Stimulated activated naive CD8-positive, alpha-beta T cell treated with anti-CD3 and anti-CD28 coated beads, Interleukin-15, amount 100 ng/mL, for 72 hours (primary cell): ENCODE results near the gene RNF212.

ENCODE experiments used
- ATAC-seq: fragments of 150-1000 bp; cut with Tn5 transposase; 2 replicates; pipeline ENCODE4 v1.10.0; 2021; ENCODE audit warnings: mild to moderate bottlenecking, moderate library complexity
- DNase-seq, 2 donors: peaks; one replicate each; pipeline ENCODE4 v3.0.0; 2021 to 2022
- H3K27ac Mint-ChIP-seq, 2 donors: one replicate each; pipeline ENCODE4 v1.8.0; 2022; ENCODE audit warnings: mild to moderate bottlenecking in 2 of 2, mixed read lengths in 2 of 2, moderate library complexity in 2 of 2
- H3K27me3 Mint-ChIP-seq: one replicate; pipeline ENCODE4 v1.8.0; 2022; ENCODE audit warnings: mixed read lengths
- H3K4me1 Mint-ChIP-seq: one replicate; pipeline ENCODE4 v1.8.0; 2022; ENCODE audit warnings: mild to moderate bottlenecking, mixed read lengths
- H3K4me3 Mint-ChIP-seq, 2 donors: one replicate each; pipeline ENCODE4 v1.8.0; 2022; ENCODE audit warnings: mild to moderate bottlenecking in 2 of 2, mixed read lengths in 2 of 2, moderate library complexity in 1 of 2
- H3K9me3 Mint-ChIP-seq, 2 donors: one replicate each; pipeline ENCODE4 v1.8.0; 2022; ENCODE audit warnings: mixed read lengths in 2 of 2

RNF212 gene

GRCh38 chr4:1099684-1100335 lies 13.6 kb downstream of the RNF212 start:
- H3K4me3 Mint-ChIP-seq, result no peak overlapping the region
- H3K4me1 Mint-ChIP-seq, result no peaks in the 10 kb centered on the region
- H3K27me3 Mint-ChIP-seq, result no peaks in the 10 kb centered on the region
- H3K9me3 Mint-ChIP-seq, result no peaks in the 10 kb centered on the region
- ATAC-seq (no peak), DNase-seq (no peak)
- H3K27ac Mint-ChIP-seq, result no peak overlapping the region

GRCh38 chr4:1099270-1099669 lies 14.1 kb downstream of the RNF212 start:
- Mint-ChIP-seq H3K4me3 (no peak overlapping the region), H3K27me3 (no peaks in the 10 kb centered on the region), H3K27ac (no peak overlapping the region), H3K9me3 (no peaks in the 10 kb centered on the region), H3K4me1 (no peaks in the 10 kb centered on the region)
- DNase-seq, result no peak
- ATAC-seq, result no peak

GRCh38 chr4:1098311-1098925 lies 14.9 kb downstream of the RNF212 start:
- Mint-ChIP-seq H3K4me1 (no peaks in the 10 kb centered on the region), H3K9me3 (no peaks in the 10 kb centered on the region), H3K4me3 (no peak overlapping the region), H3K27me3 (no peaks in the 10 kb centered on the region), H3K27ac (no peak overlapping the region)
- ATAC-seq (no peak), DNase-seq (no peak)

GRCh38 chr4:1097553-1097952 lies 15.8 kb downstream of the RNF212 start:
- Mint-ChIP-seq H3K4me1 (no peaks in the 10 kb centered on the region), H3K27ac (peak overlapping the region in 1 of 2 donors; percentile 67), H3K4me3 (no peak overlapping the region), H3K9me3 (no peaks in the 10 kb centered on the region), H3K27me3 (no peaks in the 10 kb centered on the region)
- DNase-seq (no peak), ATAC-seq (no peak)

GRCh38 chr4:1096841-1097240 lies 16.5 kb downstream of the RNF212 start:
- Mint-ChIP-seq H3K9me3 (no peaks in the 10 kb centered on the region), H3K27me3 (no peaks in the 10 kb centered on the region), H3K27ac (no peak overlapping the region), H3K4me1 (no peaks in the 10 kb centered on the region), H3K4me3 (no peak overlapping the region)
- DNase-seq, result no peak
- ATAC-seq, result no peak

- Mint-ChIP-seq H3K9me3 (peaks cover 3 to 8% of the 10 kb centered on the region in 2 donors), H3K4me1 (peaks cover 20% of the 10 kb centered on the region), H3K27me3 (no peaks in the 10 kb centered on the region), H3K27ac (peak overlapping the region in 1 of 2 donors; percentile 62), H3K4me3 (no peak overlapping the region)
- no peak for DNase-seq
- ATAC-seq, result no peak
Observed at GRCh38 chr4:1094336-1094690, 19.1 kb downstream of the RNF212 start.

GRCh38 chr4:1093391-1094335 lies 19.7 kb downstream of the RNF212 start:
- Mint-ChIP-seq H3K4me1 (peaks cover 22% of the 10 kb centered on the region), H3K27me3 (no peaks in the 10 kb centered on the region), H3K9me3 (peaks cover 5 to 12% of the 10 kb centered on the region in 2 donors), H3K27ac (peak overlapping the region in 1 of 2 donors; percentile 28), H3K4me3 (no peak overlapping the region)
- ATAC-seq (no peak), DNase-seq (no peak)

- no peak overlapping the region for H3K27ac Mint-ChIP-seq
- H3K27me3 Mint-ChIP-seq, result no peaks in the 10 kb centered on the region
- ATAC-seq (no peak), DNase-seq (no peak)
- peaks cover 5 to 16% of the 10 kb centered on the region in 2 donors for H3K9me3 Mint-ChIP-seq
- H3K4me1 Mint-ChIP-seq, result peaks cover 22% of the 10 kb centered on the region
- H3K4me3 Mint-ChIP-seq, result no peak overlapping the region
Observed at GRCh38 chr4:1092983-1093361, 20.4 kb downstream of the RNF212 start.

GRCh38 chr4:1092026-1092982 lies 21.1 kb downstream of the RNF212 start:
- no peak overlapping the region for H3K4me3 Mint-ChIP-seq
- ATAC-seq, result no peak
- peaks cover 9 to 20% of the 10 kb centered on the region in 2 donors for H3K9me3 Mint-ChIP-seq
- H3K27me3 Mint-ChIP-seq, result no peaks in the 10 kb centered on the region
- no peak for DNase-seq
- no peak overlapping the region for H3K27ac Mint-ChIP-seq
- peaks cover 22% of the 10 kb centered on the region for H3K4me1 Mint-ChIP-seq

- no peak for ATAC-seq
- no peak overlapping the region for H3K27ac Mint-ChIP-seq
- H3K27me3 Mint-ChIP-seq, result no peaks in the 10 kb centered on the region
- H3K9me3 Mint-ChIP-seq, result peaks cover 9 to 20% of the 10 kb centered on the region in 2 donors
- peaks cover 22% of the 10 kb centered on the region for H3K4me1 Mint-ChIP-seq
- no peak overlapping the region for H3K4me3 Mint-ChIP-seq
- DNase-seq, result no peak
Observed at GRCh38 chr4:1091561-1091995, 21.8 kb downstream of the RNF212 start.

- no peaks in the 10 kb centered on the region for H3K27me3 Mint-ChIP-seq
- ATAC-seq, result no peak
- H3K4me1 Mint-ChIP-seq, result peaks cover 22% of the 10 kb centered on the region
- H3K27ac Mint-ChIP-seq, result peak overlapping the region in 1 of 2 donors; percentile 71
- no peak for DNase-seq
- peak overlapping the region in 1 of 2 donors; percentile 34 for H3K4me3 Mint-ChIP-seq
- H3K9me3 Mint-ChIP-seq, result peaks cover 9 to 20% of the 10 kb centered on the region in 2 donors
Observed at GRCh38 chr4:1090465-1091440, 22.6 kb downstream of the RNF212 start.

- Mint-ChIP-seq H3K9me3 (peaks cover 9 to 20% of the 10 kb centered on the region in 2 donors), H3K4me3 (peak overlapping the region in 1 of 2 donors; percentile 34), H3K27ac (no peak overlapping the region), H3K27me3 (no peaks in the 10 kb centered on the region), H3K4me1 (peaks cover 22% of the 10 kb centered on the region)
- ATAC-seq (no peak), DNase-seq (no peak)
Observed at GRCh38 chr4:1090036-1090435, 23.3 kb downstream of the RNF212 start.

GRCh38 chr4:1087371-1087770 lies 26.0 kb downstream of the RNF212 start:
- Mint-ChIP-seq H3K4me1 (peaks cover 26% of the 10 kb centered on the region), H3K27me3 (peaks cover 13% of the 10 kb centered on the region), H3K27ac (no peak overlapping the region), H3K9me3 (peaks cover 9 to 20% of the 10 kb centered on the region in 2 donors), H3K4me3 (no peak overlapping the region)
- peak; percentile 26 for ATAC-seq
- DNase-seq, result no peak

- Mint-ChIP-seq H3K9me3 (peaks cover 9 to 20% of the 10 kb centered on the region in 2 donors), H3K4me3 (no peak overlapping the region), H3K27me3 (peaks cover 26% of the 10 kb centered on the region), H3K27ac (no peak overlapping the region), H3K4me1 (peaks cover 35% of the 10 kb centered on the region)
- ATAC-seq (no peak), DNase-seq (no peak)
Observed at GRCh38 chr4:1086011-1086410, 27.4 kb downstream of the RNF212 start.
